MM.1S (cell line): ENCODE data around the gene PDLIM5.

Source experiments
- DNase-seq: peaks from one replicate; pipeline ENCODE4 v3.0.0-alpha.2; 2015
- H2AFZ ChIP-seq: fragments of 300-600 bp; sonication (generic); 2 replicates; pipeline ENCODE4 v1.6.0; 2016; ENCODE audit warnings: antibody characterized with exemption, low read length
- H3F3A ChIP-seq: fragments of 300-600 bp; sonication (generic); 2 replicates; pipeline ENCODE4 v1.6.1; 2016; ENCODE audit warnings: mild to moderate bottlenecking, antibody characterized with exemption, low read length, moderate library complexity, mixed read lengths; ENCODE audit not compliant: insufficient read depth
- H3K27ac ChIP-seq: fragments of 300-600 bp; sonication (generic); 2 replicates; pipeline ENCODE4 v1.5.1; 2016; ENCODE audit warnings: mild to moderate bottlenecking, low read length
- H3K27me3 ChIP-seq: fragments of 300-600 bp; sonication (generic); replicated peaks from 2 replicates; pipeline ENCODE4 v1.6.0; 2016; ENCODE audit warnings: low read length; ENCODE audit not compliant: insufficient read depth
- H3K36me3 ChIP-seq: fragments of 300-600 bp; sonication (generic); replicated peaks from 2 replicates; pipeline ENCODE4 v1.6.1; 2016; ENCODE audit warnings: mild to moderate bottlenecking, low read length, mixed read lengths; ENCODE audit not compliant: insufficient read depth
- H3K4me1 ChIP-seq: fragments of 300-600 bp; sonication (generic); 2 replicates; pipeline ENCODE4 v1.6.1; 2016; ENCODE audit warnings: low read length, mixed read lengths
- H3K4me2 ChIP-seq: fragments of 300-600 bp; sonication (generic); 2 replicates; pipeline ENCODE4 v1.6.0; 2016; ENCODE audit warnings: low read depth, low read length
- H3K4me3 ChIP-seq: fragments of 300-600 bp; sonication (generic); 2 replicates; pipeline ENCODE4 v1.5.1; 2016; ENCODE audit warnings: low read length, mixed read lengths
- H3K79me2 ChIP-seq: fragments of 300-600 bp; sonication (generic); 2 replicates; pipeline ENCODE4 v1.6.1; 2016; ENCODE audit warnings: mixed run types, low read length, mixed read lengths
- H3K9ac ChIP-seq: fragments of 300-600 bp; sonication (generic); 2 replicates; pipeline ENCODE4 v1.6.1; 2016; ENCODE audit warnings: low read length, mixed read lengths
- H3K9me2 ChIP-seq: fragments of 300-600 bp; sonication (generic); replicated peaks from 2 replicates; pipeline ENCODE4 v1.6.1; 2016; ENCODE audit warnings: mild to moderate bottlenecking, low read length, mixed read lengths; ENCODE audit not compliant: insufficient read depth
- H3K9me3 ChIP-seq: fragments of 300-600 bp; sonication (generic); replicated peaks from 2 replicates; pipeline ENCODE4 v1.6.1; 2016; ENCODE audit warnings: mild to moderate bottlenecking, low read length, mixed read lengths; ENCODE audit not compliant: insufficient read depth
- H4K20me1 ChIP-seq: fragments of 300-600 bp; sonication (generic); 2 replicates; pipeline ENCODE4 v1.6.1; 2016; ENCODE audit warnings: mild to moderate bottlenecking, low read length, moderate library complexity, mixed read lengths; ENCODE audit not compliant: insufficient read depth
- EZH2 ChIP-seq: fragments of 300-600 bp; sonication (generic); optimal IDR thresholded peaks from 2 replicates; pipeline ENCODE3; 2017; ENCODE audit warnings: low read depth, mild to moderate bottlenecking, antibody characterized with exemption, low read length, mixed read lengths
- EZH2phosphoT487 ChIP-seq: fragments of 300-600 bp; sonication (generic); IDR thresholded peaks from 2 replicates; pipeline ENCODE4 v1.6.1; 2018; ENCODE audit warnings: antibody characterized with exemption, low read length
- TF ChIP-seq, protein P1 (sequence below): fragments of 300-600 bp; sonication (generic); IDR thresholded peaks from 2 replicates; pipeline ENCODE4 v1.5.1; 2016; ENCODE audit warnings: antibody characterized with exemption, low read length, mixed read lengths

Gene PDLIM5

GRCh38 chr4:94441838-94442237, 9.9 kb upstream of the PDLIM5 start:
- Histone ChIP-seq H3K27ac (no peak overlapping the region), H3K79me2 (no peaks in the 10 kb centered on the region), H3K36me3 (no peaks in the 10 kb centered on the region), H4K20me1 (no peaks in the 10 kb centered on the region), H3K4me2 (no peak overlapping the region), H3K4me3 (no peak overlapping the region), H2AFZ (no peak overlapping the region), H3K27me3 (no peaks in the 10 kb centered on the region), H3K9me2 (no peaks in the 10 kb centered on the region), H3F3A (no peaks in the 10 kb centered on the region), H3K9me3 (no peaks in the 10 kb centered on the region), H3K9ac (no peak overlapping the region), H3K4me1 (no peaks in the 10 kb centered on the region)
- DNase-seq, result no peak
- TF ChIP-seq EZH2phosphoT487, result no peak
- TF ChIP-seq, protein P1, sequence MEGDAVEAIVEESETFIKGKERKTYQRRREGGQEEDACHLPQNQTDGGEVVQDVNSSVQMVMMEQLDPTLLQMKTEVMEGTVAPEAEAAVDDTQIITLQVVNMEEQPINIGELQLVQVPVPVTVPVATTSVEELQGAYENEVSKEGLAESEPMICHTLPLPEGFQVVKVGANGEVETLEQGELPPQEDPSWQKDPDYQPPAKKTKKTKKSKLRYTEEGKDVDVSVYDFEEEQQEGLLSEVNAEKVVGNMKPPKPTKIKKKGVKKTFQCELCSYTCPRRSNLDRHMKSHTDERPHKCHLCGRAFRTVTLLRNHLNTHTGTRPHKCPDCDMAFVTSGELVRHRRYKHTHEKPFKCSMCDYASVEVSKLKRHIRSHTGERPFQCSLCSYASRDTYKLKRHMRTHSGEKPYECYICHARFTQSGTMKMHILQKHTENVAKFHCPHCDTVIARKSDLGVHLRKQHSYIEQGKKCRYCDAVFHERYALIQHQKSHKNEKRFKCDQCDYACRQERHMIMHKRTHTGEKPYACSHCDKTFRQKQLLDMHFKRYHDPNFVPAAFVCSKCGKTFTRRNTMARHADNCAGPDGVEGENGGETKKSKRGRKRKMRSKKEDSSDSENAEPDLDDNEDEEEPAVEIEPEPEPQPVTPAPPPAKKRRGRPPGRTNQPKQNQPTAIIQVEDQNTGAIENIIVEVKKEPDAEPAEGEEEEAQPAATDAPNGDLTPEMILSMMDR, result no peak
- no peak for TF ChIP-seq EZH2

GRCh38 chr4:94442251-94442650, 9.5 kb upstream of the PDLIM5 start:
- DNase-seq, result no peak
- no peak overlapping the region for H3K9ac ChIP-seq
- no peak overlapping the region for H2AFZ ChIP-seq
- no peaks in the 10 kb centered on the region for H3K9me3 ChIP-seq
- no peak overlapping the region for H3K27ac ChIP-seq
- H3K4me2 ChIP-seq, result no peak overlapping the region
- H4K20me1 ChIP-seq, result no peaks in the 10 kb centered on the region
- no peaks in the 10 kb centered on the region for H3F3A ChIP-seq
- H3K36me3 ChIP-seq, result no peaks in the 10 kb centered on the region
- H3K9me2 ChIP-seq, result no peaks in the 10 kb centered on the region
- TF ChIP-seq EZH2phosphoT487 (no peak), EZH2 (no peak)
- TF ChIP-seq, protein P1, result no peak
- no peak overlapping the region for H3K4me3 ChIP-seq
- H3K4me1 ChIP-seq, result no peaks in the 10 kb centered on the region
- no peaks in the 10 kb centered on the region for H3K79me2 ChIP-seq
- no peaks in the 10 kb centered on the region for H3K27me3 ChIP-seq

GRCh38 chr4:94446386-94446785, 5.4 kb upstream of the PDLIM5 start:
- H3K9me3 ChIP-seq, result no peaks in the 10 kb centered on the region
- no peaks in the 10 kb centered on the region for H3K79me2 ChIP-seq
- TF ChIP-seq EZH2phosphoT487, result no peak
- TF ChIP-seq, protein P1, result no peak
- TF ChIP-seq EZH2, result no peak
- no peak for DNase-seq
- H3K36me3 ChIP-seq, result no peaks in the 10 kb centered on the region
- no peak overlapping the region for H2AFZ ChIP-seq
- H3F3A ChIP-seq, result peaks cover 5% of the 10 kb centered on the region
- peaks cover 4% of the 10 kb centered on the region; the same call in 1 of the 2 replicates for H3K4me1 ChIP-seq
- H3K4me3 ChIP-seq, result no peak overlapping the region
- no peaks in the 10 kb centered on the region for H3K27me3 ChIP-seq
- H3K9ac ChIP-seq, result no peak overlapping the region
- H3K9me2 ChIP-seq, result no peaks in the 10 kb centered on the region
- no peak overlapping the region for H3K27ac ChIP-seq
- no peaks in the 10 kb centered on the region for H4K20me1 ChIP-seq
- no peak overlapping the region for H3K4me2 ChIP-seq
